ENCODE data around the gene EEF1E1. TPM values are rescaled to one million over a fixed set of nuclear protein-coding genes. Genes with fewer than 3 reads are reported as not detected.

The EEF1E1 gene
- total RNA-seq, 1 donor: 66.1 TPM

DNA sequence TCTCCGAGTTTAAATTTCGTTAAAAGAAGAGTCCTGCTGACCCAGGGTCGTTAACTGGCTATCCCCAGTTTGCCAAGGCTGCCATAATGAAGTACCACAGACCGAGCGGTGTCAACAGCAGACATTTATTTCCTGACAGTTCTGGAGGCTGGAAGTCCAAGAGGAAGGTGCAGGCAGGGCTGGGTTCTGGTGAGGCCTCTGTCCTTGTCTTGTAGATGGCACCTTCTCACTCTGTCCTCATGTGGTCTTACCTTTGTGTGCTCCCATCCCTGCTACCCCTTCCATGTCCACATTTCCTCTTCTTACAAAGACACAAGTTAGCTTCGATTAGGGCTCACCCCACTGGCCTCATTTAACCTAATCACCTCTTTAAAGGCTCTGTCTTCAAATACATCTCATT, 29.8 kb upstream of the EEF1E1 start:
- TF ChIP-seq, protein P1, sequence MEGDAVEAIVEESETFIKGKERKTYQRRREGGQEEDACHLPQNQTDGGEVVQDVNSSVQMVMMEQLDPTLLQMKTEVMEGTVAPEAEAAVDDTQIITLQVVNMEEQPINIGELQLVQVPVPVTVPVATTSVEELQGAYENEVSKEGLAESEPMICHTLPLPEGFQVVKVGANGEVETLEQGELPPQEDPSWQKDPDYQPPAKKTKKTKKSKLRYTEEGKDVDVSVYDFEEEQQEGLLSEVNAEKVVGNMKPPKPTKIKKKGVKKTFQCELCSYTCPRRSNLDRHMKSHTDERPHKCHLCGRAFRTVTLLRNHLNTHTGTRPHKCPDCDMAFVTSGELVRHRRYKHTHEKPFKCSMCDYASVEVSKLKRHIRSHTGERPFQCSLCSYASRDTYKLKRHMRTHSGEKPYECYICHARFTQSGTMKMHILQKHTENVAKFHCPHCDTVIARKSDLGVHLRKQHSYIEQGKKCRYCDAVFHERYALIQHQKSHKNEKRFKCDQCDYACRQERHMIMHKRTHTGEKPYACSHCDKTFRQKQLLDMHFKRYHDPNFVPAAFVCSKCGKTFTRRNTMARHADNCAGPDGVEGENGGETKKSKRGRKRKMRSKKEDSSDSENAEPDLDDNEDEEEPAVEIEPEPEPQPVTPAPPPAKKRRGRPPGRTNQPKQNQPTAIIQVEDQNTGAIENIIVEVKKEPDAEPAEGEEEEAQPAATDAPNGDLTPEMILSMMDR (IDR thresholded peaks at IDR 0.05; ENCODE audit: insufficient read depth, low read length): no peak
- no peak overlapping the region for H3K4me3 ChIP-seq (ENCODE audit: low read depth, low read length)
- no peak for DNase-seq (ENCODE audit: low read depth)

DNA sequence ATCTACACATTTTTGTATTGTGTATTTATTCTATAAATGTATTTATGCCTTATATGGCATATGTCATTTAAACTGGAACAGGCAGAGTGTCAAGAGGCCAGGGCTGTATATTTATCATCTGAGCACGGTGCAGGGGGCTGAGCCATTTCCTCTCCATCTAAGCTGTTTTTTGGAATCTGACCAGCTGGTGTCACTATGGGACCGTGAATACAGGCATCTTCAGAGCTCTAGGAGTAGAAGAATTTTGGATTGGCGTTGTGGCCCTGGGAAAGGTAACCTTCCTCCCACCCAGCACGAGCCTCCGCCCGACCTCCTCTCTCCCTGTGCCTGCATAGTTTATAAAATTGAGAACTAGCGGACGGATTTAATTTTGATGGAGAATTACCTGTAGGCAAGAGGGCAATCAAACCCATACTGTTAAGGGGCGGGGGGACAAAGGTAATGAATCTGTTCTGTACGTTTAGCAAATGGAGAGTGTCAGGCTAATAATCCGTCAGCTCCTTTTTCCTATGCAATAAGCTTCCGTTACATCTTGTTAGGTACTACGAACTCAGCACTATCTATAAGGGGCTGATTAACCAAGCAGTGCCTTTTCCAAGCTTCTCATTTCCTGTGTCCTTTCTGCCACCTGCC, 29.0 kb upstream of the EEF1E1 start:
- H3K4me3 ChIP-seq (ENCODE audit: low read depth, low read length): no peak overlapping the region
- peak; percentile 80 for DNase-seq (ENCODE audit: low read depth)
- TF ChIP-seq, protein P1 (IDR thresholded peaks at IDR 0.05; ENCODE audit: insufficient read depth, low read length): peak; percentile 66

DNA sequence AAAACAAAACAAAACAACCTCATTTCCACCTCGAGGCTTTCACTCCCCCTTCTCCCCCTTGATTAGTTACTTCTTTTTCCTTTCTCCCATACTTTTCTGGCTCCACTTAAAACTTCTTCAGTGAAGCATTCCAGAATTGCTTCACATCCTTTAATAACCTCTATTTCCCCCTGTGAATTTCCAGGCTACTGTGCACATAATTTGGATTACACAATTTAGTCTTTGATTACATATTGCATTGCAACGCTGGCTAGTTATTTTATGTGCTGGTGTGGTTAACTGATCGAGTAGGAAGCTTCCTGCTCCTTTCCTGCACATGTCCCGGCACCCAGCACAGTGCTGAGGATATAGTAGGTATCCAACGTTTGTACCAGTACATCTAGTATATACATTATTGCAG, 28.1 kb upstream of the EEF1E1 start:
- TF ChIP-seq, protein P1 (IDR thresholded peaks at IDR 0.05; ENCODE audit: insufficient read depth, low read length): no peak
- DNase-seq (ENCODE audit: low read depth): peak; percentile 21
- no peak overlapping the region for H3K4me3 ChIP-seq (ENCODE audit: low read depth, low read length)

DNA sequence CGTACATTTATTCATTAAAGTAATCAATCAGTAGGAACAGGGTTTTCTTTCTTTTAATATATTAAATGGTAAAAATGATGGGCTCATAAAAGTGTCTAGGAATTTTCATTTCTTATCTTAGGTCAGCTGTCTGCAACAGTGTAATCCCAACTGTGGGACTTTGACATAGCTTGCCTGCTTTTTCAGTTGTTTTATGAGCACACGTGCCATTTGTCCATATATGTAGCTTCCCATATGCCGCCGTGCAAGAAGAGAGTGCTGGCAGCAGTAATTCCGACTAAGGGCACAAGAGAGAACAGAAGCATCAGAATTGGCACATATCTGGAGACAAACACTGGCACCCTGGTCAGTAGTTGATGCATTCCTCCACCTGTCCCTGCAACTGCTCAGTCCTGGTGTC, 20.9 kb upstream of the EEF1E1 start:
- no peak for DNase-seq (ENCODE audit: low read depth)
- no peak overlapping the region for H3K4me3 ChIP-seq (ENCODE audit: low read depth, low read length)
- TF ChIP-seq, protein P1 (IDR thresholded peaks at IDR 0.05; ENCODE audit: insufficient read depth, low read length): no peak

DNA sequence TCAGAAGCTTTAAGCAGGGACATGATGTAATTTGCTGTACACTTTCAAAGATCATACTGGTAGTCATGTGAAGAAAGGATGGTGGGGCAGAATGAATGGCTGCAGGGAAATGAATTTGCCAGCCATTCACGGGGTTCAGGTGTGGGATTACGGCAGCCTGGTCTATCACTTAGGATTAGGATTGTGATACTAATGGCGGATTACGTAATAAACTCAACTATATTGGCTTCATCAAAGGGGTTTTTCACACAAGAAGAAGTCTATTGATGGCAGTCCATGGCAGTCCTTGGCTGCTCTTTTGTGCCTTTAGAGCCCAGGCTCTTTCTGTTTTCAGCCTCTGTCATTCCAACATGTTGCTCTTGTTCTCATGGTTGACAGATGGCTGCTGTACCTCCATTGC, 12.6 kb upstream of the EEF1E1 start:
- DNase-seq (ENCODE audit: low read depth): no peak
- TF ChIP-seq, protein P1 (IDR thresholded peaks at IDR 0.05; ENCODE audit: insufficient read depth, low read length): no peak
- no peak overlapping the region for H3K4me3 ChIP-seq (ENCODE audit: low read depth, low read length)

DNA sequence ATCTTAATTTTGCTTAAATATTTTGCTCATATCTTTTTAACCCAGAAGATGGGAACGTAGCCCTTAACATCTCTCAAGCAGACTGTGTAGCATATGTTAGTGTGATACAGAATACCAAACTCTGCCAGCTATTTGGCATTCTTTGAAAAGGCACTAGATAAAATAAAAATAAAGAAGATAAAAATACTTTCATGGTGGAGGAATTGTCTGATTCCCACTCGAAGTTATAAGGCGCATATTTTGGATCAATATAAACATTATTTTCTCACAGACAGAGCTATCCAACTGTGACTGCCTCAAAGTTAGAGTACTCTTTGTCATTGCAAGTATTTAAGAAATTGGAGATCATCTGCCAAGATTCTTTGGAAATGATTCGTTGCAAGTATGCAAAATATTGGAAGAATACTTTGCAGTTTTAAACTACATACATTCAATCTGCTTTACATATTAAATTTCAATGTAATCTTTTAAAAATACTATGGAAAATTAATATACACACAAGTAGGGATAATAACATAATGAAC, 10.8 kb upstream of the EEF1E1 start:
- DNase-seq (ENCODE audit: low read depth): peak; percentile 49
- TF ChIP-seq, protein P1 (IDR thresholded peaks at IDR 0.05; ENCODE audit: insufficient read depth, low read length): no peak
- no peak overlapping the region for H3K4me3 ChIP-seq (ENCODE audit: low read depth, low read length)

DNA sequence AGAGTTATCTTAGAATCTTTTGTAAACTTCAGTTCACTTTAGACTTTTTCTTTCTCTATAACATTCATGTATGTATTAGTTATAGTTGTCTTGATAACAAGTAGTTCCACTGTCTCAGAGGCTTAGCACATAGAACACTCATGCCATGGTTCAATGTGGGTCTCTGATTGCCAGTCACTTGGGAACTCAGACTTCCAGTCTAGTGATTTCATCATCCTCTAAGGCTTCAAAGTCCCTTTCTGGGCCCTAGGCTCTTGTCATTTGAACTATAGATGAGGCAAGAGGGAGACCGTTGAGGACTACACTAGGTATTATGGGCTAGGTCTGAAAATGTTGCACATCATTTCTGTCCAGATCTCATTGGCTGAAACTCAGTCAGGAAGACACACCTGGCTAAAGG, 8.4 kb upstream of the EEF1E1 start:
- TF ChIP-seq, protein P1 (IDR thresholded peaks at IDR 0.05; ENCODE audit: insufficient read depth, low read length): no peak
- no peak overlapping the region for H3K4me3 ChIP-seq (ENCODE audit: low read depth, low read length)
- DNase-seq (ENCODE audit: low read depth): no peak

Measured in fibroblast of the aortic adventitia (primary cell).